H1 (cell line): ENCODE measurements around the gene STX8. TPM values are rescaled to one million over a fixed set of nuclear protein-coding genes. Genes with fewer than 3 reads are reported as not detected.
A peak's percentile ranks its signal among the peaks of the same experiment; 100 is the strongest.

Source experiments
- ASH2L ChIP-seq: fragments of 200-600, 300-600 bp; sonication (generic); IDR thresholded peaks from one replicate; pipeline ENCODE4 v1.7.1; 2017; ENCODE audit warnings: low read length
- CEBPB ChIP-seq: IDR thresholded peaks from 2 replicates; pipeline ENCODE4 v1.6.1; 2012; ENCODE audit warnings: low read depth, low read length
- EZH2 ChIP-seq: fragments of 200-600 bp; sonication (generic); IDR thresholded peaks from 2 replicates; pipeline ENCODE4 v1.7.1; 2012; ENCODE audit warnings: low read depth, mild to moderate bottlenecking, moderate library complexity, low read length, inconsistent platforms; ENCODE audit not compliant: severe bottlenecking
- GTF2F1 ChIP-seq: IDR thresholded peaks from 2 replicates; pipeline ENCODE4 v1.6.1; 2012; ENCODE audit warnings: low read depth, low read length, improper control_type of control experiment, borderline replicate concordance
- HDAC2 ChIP-seq, 2 experiments: fragments of 300-600 bp in 1 of 2; sonication (generic) in 1 of 2; IDR thresholded peaks; 2 replicates each; pipeline ENCODE4 v1.6.1; 2011 to 2012; ENCODE audit warnings: low read depth in 2 of 2, low read length in 2 of 2, mild to moderate bottlenecking in 2 of 2, moderate library complexity in 2 of 2, borderline replicate concordance in 1 of 2, inconsistent platforms in 1 of 2
- PHF8 ChIP-seq: fragments of 200-600 bp; sonication (generic); conservative IDR thresholded peaks from 2 replicates; pipeline ENCODE4 v1.7.1; 2012; ENCODE audit warnings: low read depth, mild to moderate bottlenecking, inconsistent platforms, low read length, moderate library complexity
- RNF2 ChIP-seq: fragments of 200-900, 300-1000 bp; sonication (generic); IDR thresholded peaks from 2 replicates; pipeline ENCODE4 v1.7.1; 2016; ENCODE audit warnings: borderline replicate concordance, low read depth, mild to moderate bottlenecking, antibody characterized with exemption, low read length; ENCODE audit not compliant: poor library complexity, severe bottlenecking; ENCODE audit errors: missing control alignments
- SAP30 ChIP-seq: fragments of 300-600 bp; sonication (generic); IDR thresholded peaks from 2 replicates; pipeline ENCODE4 v1.7.1; 2012; ENCODE audit warnings: low read length, moderate library complexity, mild to moderate bottlenecking, inconsistent platforms; ENCODE audit not compliant: insufficient read depth, insufficient replicate concordance
- ZNF274 ChIP-seq: IDR thresholded peaks from 2 replicates; pipeline ENCODE4 v1.7.0; 2012; ENCODE audit warnings: low read length, borderline replicate concordance; ENCODE audit errors: extremely low read depth
- polyA plus RNA-seq, 7 experiments: library from polyadenylated mRNA; depleted of rRNA in 3 of 7; stranded (reverse) in 5 of 7; unstranded in 2 of 7; fragments of >200 nt in 5 of 7; fragments of 200-250 nt in 2 of 7; gene quantifications; 1 replicate in 5 of 7; 2 replicates in 1 of 7; 4 replicates in 1 of 7; pipeline versions ENCODE4 v1.2.1 to v1.2.3, GENCODE V29; 2011 to 2013; ENCODE audit warnings: missing spikeins in 2 of 7, mixed read lengths in 2 of 7
- total RNA-seq: library from RNA; stranded (reverse); fragmentation: NEBNext Ultra II Directional; extraction: Animal tissue kit (Norgen Biotek cat#: 25700); gene quantifications from 2 replicates; pipeline ENCODE4 v1.2.1, GENCODE V29; 2021
- TF ChIP-seq, protein P1 (sequence below): IDR thresholded peaks from 2 replicates; pipeline ENCODE4 v1.6.1; 2011; ENCODE audit warnings: low read depth, mild to moderate bottlenecking, low read length; ENCODE audit not compliant: insufficient read depth
- TF ChIP-seq, protein P2 (sequence below): IDR thresholded peaks from 2 replicates; pipeline ENCODE4 v1.6.1; 2011; ENCODE audit warnings: low read length, improper control_type of control experiment
- TF ChIP-seq, protein P3 (sequence below): IDR thresholded peaks from 2 replicates; pipeline ENCODE4 v1.6.1; 2012; ENCODE audit warnings: inconsistent platforms

STX8 gene
- total and polyA plus RNA-seq, 2 of the 8 experiments (the other 6 are each of a cell fraction or from before 2014, with no cell fraction given) = 22.8 to 42.5 TPM

DNA sequence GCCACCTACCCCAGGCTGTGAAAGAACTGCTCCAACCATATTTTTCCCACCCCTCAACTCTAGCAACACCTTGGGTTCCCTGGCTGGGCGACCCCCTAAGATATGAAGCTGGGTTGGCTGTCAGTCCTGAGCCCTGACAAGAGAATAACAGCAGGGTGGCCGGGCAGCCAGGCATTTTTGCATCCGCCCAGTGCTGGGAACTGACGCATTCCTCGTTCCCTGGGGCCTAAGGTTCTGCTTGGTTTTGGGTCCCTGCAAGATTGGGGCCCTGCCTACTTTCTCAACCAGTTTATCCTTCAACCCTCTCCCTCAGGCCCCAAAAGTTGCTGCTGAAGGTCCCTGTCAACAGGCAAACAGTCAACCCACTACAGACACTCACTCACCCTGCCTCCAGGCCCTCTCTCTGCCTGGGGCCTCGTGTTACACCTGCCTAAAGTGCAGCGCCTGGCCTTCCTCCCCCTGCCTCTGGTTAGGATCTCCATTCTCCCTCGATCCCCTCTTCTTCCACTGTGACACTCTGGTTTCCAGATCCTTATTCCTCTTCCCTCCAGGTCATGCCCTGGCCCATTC, 151.5 kb downstream of the STX8 start (continued):
- TF ChIP-seq, protein P1, sequence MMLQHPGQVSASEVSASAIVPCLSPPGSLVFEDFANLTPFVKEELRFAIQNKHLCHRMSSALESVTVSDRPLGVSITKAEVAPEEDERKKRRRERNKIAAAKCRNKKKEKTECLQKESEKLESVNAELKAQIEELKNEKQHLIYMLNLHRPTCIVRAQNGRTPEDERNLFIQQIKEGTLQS = no peak
- TF ChIP-seq ZNF274 = no peak
- TF ChIP-seq HDAC2 (IDR thresholded peaks at IDR 0.05; ENCODE audit: borderline replicate concordance in 1 of 2, low read depth in 2 of 2, low read length in 2 of 2) = no peak
- TF ChIP-seq, protein P2, sequence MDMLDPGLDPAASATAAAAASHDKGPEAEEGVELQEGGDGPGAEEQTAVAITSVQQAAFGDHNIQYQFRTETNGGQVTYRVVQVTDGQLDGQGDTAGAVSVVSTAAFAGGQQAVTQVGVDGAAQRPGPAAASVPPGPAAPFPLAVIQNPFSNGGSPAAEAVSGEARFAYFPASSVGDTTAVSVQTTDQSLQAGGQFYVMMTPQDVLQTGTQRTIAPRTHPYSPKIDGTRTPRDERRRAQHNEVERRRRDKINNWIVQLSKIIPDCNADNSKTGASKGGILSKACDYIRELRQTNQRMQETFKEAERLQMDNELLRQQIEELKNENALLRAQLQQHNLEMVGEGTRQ = no peak
- peak; percentile 68 for TF ChIP-seq ASH2L
- TF ChIP-seq, protein P3, sequence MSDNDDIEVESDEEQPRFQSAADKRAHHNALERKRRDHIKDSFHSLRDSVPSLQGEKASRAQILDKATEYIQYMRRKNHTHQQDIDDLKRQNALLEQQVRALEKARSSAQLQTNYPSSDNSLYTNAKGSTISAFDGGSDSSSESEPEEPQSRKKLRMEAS = peak; percentile 53; the same call in 1 of the 2 replicates
- no peak for TF ChIP-seq RNF2
- no peak for TF ChIP-seq EZH2
- TF ChIP-seq GTF2F1 = no peak
- no peak for TF ChIP-seq CEBPB
- TF ChIP-seq SAP30 = peak; percentile 41
- no peak for TF ChIP-seq PHF8
